Stimulated activated CD4-positive, alpha-beta T cell treated with anti-CD3 and anti-CD28 coated beads, Interleukin-2, amount 100 ng/mL, for 24 hours (primary cell): ENCODE data around the gene LMO1.

Experiments used
- DNase-seq, 2 donors: peaks; one replicate each; pipeline ENCODE4 v3.0.0-alpha.2; 2020

LMO1 gene

DNA sequence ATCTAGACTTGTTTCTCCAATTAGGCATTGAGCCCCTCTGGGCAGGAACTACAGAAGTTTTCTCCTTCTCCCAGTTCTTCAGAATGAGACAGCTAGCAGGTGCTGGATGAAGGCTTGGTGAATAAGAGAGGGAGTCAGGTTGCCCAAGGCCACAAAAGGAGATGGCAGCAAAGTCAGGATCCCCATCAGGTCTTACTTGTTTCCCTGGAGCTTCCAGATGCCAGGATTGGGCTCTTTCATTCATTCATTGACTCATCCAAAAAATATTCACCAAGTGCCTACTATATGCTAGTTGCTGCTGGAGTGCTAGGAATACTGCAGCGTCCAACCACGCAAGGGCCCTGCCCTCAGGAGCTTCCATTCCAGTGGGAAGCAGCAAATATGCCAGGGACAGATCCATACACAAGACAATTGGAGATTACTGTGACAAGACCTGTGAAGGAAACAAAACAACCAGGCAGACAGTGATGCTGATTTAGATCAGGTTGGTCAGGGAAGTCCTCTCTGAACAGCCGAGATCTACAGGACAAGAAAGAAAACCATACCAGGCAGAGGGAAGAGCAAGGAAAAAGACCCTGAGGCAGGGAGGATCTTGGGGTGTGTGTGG is 24.6 kb upstream of the LMO1 start:
- no peak for DNase-seq

- DNase-seq = no peak
Observed at GRCh38 chr11:8287703-8288102, 24.0 kb upstream of the LMO1 start.

GRCh38 chr11:8287297-8287696 is 23.6 kb upstream of the LMO1 start:
- DNase-seq = no peak

- DNase-seq = peak in 1 of 2 donors; percentile 2
Observed at GRCh38 chr11:8286886-8287285, 23.2 kb upstream of the LMO1 start.

DNA sequence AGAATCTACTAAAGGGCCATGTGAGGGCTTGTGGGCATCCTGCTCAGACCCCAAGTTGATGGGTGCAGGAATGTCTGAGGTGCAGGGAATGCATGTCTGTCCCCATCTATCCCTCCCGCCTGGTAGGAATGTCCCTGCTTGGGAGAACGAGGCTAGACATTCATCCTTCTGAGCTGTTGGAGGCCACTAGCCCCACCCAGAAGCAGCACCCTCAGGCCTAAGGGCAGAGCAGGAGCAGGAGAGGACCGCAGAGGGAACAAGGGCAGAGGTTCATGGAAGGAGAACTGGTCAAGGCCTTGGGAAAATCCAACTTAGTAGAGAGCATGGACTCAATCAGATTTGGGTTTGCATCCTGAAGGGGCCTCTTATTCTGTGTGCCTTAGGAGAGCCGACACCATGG is 22.1 kb upstream of the LMO1 start:
- DNase-seq = peak in 1 of 2 donors; percentile 8

- peak in 1 of 2 donors; percentile 6 for DNase-seq
Observed at GRCh38 chr11:8285228-8285627, 21.6 kb upstream of the LMO1 start.

DNA sequence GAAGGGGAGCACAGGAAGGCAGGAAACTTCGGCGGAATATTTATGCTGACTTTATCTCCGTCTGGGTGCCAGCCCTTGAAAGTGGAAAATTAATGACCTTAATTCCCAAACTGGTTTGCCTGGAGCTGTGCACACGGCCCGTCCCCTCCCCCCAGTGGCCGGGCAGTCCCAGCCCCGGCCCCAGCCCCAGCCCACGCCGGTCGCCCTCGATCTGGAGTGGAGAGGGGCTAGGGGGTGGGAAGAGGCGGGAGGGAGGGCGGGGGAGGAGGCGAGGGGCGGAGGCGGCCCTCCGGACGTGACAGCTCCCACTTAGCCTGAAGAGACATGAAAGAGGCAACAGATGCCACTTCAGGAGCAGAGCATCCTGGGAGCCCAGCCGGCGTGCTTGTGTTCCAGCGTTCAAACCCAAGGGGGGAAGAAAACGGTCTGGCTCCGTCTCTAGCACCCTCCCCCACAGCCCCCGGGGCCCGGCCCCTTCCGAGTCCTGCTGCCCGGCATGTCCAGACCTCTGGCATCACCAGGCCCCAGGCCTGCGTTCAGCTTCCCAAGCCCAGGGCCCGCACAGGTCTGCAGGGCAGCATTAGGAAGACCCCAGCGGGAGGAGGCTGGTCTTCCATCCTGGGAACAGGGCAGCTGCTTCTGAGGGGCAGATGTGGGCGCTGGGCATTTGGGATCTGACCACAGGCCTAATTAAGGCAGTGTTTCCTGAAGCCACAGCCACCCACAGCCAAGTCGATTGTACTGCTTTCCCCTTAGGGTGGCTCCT is 20.0 kb upstream of the LMO1 start:
- DNase-seq = peak in 1 of 2 donors; percentile 13

DNA sequence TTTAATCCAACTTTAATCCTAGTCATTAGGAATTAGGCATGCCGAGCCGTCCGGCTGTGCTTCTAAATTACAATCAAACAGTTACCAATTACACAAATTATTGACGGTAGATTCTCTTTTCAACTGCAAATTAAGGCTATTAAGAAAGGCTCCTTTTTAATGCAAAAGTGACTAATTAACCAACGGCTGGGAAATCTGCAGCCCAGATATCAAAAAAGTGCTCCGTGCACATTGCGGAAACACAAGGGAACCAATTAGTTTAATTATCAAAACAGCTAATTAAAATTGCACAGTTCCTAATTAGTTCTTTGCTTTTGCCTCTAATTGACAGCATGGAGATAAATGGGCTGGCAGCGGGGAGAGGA is 19.4 kb upstream of the LMO1 start:
- peak in 1 of 2 donors; percentile 0 for DNase-seq

DNA sequence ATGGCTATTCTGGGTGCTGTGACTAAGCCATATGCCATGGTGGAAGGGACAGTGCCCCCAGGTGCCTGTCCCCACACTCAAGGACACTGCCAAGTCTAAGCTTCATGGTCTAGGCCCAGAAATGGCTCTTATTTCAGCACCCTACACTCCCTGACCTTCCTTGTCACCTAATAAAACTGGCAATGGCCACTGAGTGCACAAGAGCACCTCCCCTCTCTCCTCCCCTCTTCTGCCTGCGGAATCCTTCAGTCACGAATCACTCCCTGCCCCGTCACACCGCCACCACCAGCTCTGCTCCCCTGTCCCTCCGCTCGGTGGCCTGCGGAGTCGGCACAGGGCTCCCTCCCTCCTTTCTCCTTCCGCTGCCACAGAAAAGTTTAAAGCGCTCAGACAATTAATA is 19.0 kb upstream of the LMO1 start:
- no peak for DNase-seq

- no peak for DNase-seq
Observed at GRCh38 chr11:8281266-8281665, 17.6 kb upstream of the LMO1 start.

DNA sequence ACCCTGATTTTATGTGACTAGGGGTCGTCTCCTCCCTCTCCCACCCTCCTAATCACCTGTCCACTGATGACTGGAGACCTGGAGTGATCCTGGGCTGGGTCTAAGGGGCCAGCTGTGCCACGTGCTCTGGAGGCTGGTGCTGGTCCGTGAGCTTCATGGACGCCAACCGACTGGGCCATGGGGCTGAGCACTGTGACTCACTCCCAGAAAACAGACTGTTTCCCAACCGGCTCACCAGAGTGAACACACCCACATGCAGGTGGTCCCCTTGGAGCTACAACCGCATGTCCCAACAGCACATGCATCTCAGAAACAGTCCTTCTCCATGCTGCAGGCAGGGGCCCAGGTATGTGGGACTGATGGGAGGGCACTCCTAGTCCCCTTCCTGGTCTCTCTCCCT is 14.0 kb upstream of the LMO1 start:
- DNase-seq = no peak

- DNase-seq = no peak
Observed at GRCh38 chr11:8276528-8276927, 12.8 kb upstream of the LMO1 start.

GRCh38 chr11:8273287-8273686 is 9.6 kb upstream of the LMO1 start:
- no peak for DNase-seq

- no peak for DNase-seq
Observed at GRCh38 chr11:8271106-8271886, 7.6 kb upstream of the LMO1 start.

DNA sequence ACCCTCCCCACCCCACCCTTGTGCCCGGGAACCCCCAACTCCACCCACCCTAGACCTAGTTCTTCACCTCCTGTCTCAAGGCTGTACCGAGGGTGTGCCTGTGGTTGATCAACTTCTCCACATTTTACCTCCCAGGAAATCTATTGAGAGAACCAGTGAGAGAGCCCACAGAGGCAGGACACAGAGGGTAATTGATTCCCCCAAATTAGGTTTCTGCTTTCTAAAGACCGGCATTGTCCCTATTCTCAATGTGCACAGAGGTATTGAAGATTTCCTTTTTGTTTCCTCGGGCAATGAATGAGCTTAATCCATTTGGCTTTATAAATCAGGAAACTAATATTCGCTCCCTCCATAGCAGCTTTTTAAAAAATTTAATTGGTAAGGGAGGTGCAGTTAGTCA is 6.0 kb upstream of the LMO1 start:
- DNase-seq = no peak

- peak in 1 of 2 donors; percentile 9 for DNase-seq
Observed at GRCh38 chr11:8268530-8269400, 5.1 kb upstream of the LMO1 start.

- DNase-seq = peak in 1 of 2 donors; percentile 38
Observed at GRCh38 chr11:8267831-8268529, 4.3 kb upstream of the LMO1 start.

DNA sequence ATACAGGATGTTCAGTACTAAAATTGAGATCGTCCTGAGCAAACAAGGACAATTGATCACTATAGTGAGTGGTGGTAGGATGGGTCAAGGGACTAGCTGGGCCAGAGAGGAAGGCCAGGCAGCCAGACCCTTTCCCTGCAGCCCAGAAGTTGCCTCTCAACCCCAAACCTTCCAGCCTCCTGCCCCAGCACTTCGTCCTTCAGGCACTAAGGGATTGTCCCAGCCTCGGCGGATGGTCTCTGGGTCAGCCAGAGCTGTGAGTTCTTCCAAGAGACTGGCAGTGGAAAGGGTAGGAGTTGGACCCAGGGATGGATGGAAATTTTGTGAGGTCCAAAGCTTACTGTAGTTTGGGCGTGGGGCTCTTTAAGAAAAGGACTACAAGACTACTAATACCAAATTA is 3.6 kb upstream of the LMO1 start:
- DNase-seq = no peak

DNA sequence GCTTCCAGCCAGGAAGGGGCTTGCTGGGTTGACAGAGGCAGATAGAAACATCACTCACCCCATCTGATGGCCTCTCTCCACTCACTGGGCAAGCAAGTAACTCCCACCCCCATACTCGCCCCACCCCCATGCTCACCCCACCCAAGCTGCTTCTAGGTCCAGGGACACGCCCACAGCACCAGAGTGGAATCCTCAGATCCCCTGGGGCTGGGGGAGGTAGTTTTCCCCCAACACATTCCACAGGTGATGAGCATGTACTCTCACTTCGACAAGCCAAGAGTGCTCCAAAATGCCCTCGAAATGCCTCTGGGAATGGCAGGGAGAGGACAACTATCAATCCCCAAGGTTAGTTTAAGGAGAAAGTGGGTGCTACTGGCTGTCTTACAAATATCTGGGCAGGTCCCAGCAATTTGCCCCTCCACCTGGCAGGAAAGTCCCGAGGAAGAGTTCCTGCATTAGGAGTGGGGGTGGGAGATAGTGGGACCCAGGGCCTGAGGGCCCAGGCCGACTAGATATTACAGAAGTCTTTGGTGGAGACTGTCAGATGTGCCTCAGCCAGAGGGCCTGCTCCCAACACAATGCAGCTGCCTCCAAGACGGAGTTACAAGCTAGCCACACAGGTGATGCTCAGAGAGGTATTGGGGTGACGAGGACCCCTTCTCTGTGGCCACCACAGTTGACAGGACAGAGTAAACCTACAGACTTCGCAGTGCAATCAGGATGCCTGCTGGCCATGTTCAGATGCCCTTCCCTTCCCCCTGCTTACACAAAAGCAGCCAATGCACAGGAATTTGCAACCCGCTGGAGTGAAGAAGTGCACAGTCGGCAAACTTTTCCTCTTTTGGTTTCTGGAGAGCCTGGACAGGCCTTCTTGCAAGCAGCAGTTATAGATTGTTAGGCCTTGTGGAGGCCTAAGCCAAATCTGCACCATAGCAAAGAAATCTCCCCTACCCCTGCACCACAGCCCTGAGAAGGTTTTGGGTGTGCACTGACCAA is 2.9 kb upstream of the LMO1 start:
- DNase-seq = no peak

DNA sequence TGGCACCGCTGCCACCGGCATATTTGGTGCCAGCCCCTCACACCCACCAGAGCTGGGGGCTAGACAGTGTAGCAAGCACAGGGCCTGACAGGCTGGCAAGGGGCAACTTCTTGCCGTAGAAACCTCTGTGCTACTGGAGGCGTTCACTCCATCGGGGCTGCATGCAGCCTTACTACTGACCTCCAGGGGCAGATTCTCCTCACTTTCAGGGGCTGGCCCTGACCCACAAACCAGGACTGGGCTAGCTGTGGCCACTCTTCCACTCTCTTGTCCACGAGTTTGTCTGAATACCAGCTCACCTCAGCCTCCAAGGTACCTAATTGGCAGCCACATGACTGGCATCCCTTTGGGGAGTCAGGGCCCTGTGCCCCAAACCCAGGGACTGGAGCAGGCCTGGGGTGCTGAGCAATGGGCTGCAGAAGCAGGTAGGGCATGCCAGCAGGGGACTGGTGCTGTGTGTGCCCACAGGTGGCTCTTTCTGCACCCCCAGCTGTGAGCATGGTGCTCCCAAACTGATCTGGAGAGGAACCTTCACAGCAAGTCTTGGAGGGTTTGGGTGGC is 2.1 kb upstream of the LMO1 start:
- no peak for DNase-seq
